ENCODE measurements around the gene RELN. TPM values are rescaled to one million over a fixed set of nuclear protein-coding genes. Genes with fewer than 3 reads are reported as not detected.

Gene RELN
- total RNA-seq, 1 experiment from 2014 or later, result 0.20 TPM

GRCh38 chr7:103715376-103716120 lies 273.9 kb downstream of the RELN start:
- no peaks in the 10 kb centered on the region for H3K4me1 ChIP-seq (ENCODE audit: control insufficient read depth in 1 of 2, insufficient read depth in 2 of 2, low read length in 2 of 2)
- ATAC-seq (no peak), DNase-seq (ENCODE audit: low read depth, low spot score) (no peak)
- POLR2A ChIA-PET, result no interaction called here
- H3K27me3 ChIP-seq (ENCODE audit: insufficient read depth, low read length), result peaks cover 36% of the 10 kb centered on the region
- no peak overlapping the region for H3K4me3 ChIP-seq (replicated peaks in 1 of 2; ENCODE audit: low read depth in 1 of 2, low read length in 2 of 2)
- H3K9me2 ChIP-seq (ENCODE audit: insufficient read depth), result no peaks in the 10 kb centered on the region
- no peaks in the 10 kb centered on the region for H3K9me3 ChIP-seq (ENCODE audit: control insufficient read depth in 1 of 2, insufficient read depth in 1 of 2, low read depth in 1 of 2, low read length in 2 of 2)
- TF ChIP-seq EZH2 (IDR thresholded peaks at IDR 0.05) (no peak), JUND (IDR thresholded peaks at IDR 0.05) (no peak), POLR2A (IDR thresholded peaks at IDR 0.05; ENCODE audit: borderline replicate concordance, extremely low read depth, insufficient read depth, insufficient read length) (no peak), ZFX (IDR thresholded peaks at IDR 0.05) (no peak), CTCF (IDR thresholded peaks at IDR 0.05 in 2 of 3, conservative IDR thresholded peaks at IDR 0.05 in 1 of 3; ENCODE audit: borderline replicate concordance in 1 of 3, insufficient read depth in 1 of 3, low read depth in 2 of 3, low read length in 2 of 3) (no peak), SRF (IDR thresholded peaks at IDR 0.05; ENCODE audit: low read depth) (no peak), RAD21 (IDR thresholded peaks at IDR 0.05; ENCODE audit: low read depth) (no peak), SIN3A (IDR thresholded peaks at IDR 0.05; ENCODE audit: low read depth) (no peak), YY1 (IDR thresholded peaks at IDR 0.05; ENCODE audit: extremely low read depth, insufficient replicate concordance, low read depth, low read length) (no peak)
- H3K27ac ChIP-seq (ENCODE audit: low read depth, low read length), result no peak overlapping the region
- intact Hi-C loops (cut with micrococcal nuclease), result no loop called here
- no peaks in the 10 kb centered on the region for H3K36me3 ChIP-seq (ENCODE audit: control insufficient read depth in 1 of 2, insufficient read depth in 2 of 2, low read length in 2 of 2)
- BruUV-seq (replicated peaks), result no TSS peak
- RAD21 ChIA-PET (ENCODE audit: low non-redundant PET in 1 of 2, low total read pairs in 2 of 2, uncharacterized antibody in 2 of 2, unreplicated experiment in 2 of 2), result no interaction called here
- no peak overlapping the region for H3K9ac ChIP-seq (ENCODE audit: low read length)
- no peaks in the 10 kb centered on the region for H4K20me1 ChIP-seq (ENCODE audit: insufficient read depth)
- H2AFZ ChIP-seq (ENCODE audit: low read depth, low read length, poor library complexity, severe bottlenecking), result no peak overlapping the region
- H3K4me2 ChIP-seq (ENCODE audit: low read length), result no peak overlapping the region
- CTCF ChIA-PET, result no interaction called here
- H3K79me2 ChIP-seq (ENCODE audit: insufficient read depth, low read length), result no peaks in the 10 kb centered on the region

Data from HCT116 (cell line).